IMR-90 (cell line): Measurements from ENCODE around the gene FTO. TPM values are rescaled to one million over a fixed set of nuclear protein-coding genes. Genes with fewer than 3 reads are reported as not detected.

Source experiments
- ATAC-seq: fragments of 200-7000 bp; cut with Tn5 transposase; 2 replicates; pipeline ENCODE4 v1.9.1; 2020; ENCODE audit warnings: low read depth, mild to moderate bottlenecking, moderate library complexity
- BruUV-seq: library from RNA; stranded (reverse); fragments of 400-500 nt; replicated peaks from 2 replicates; lab custom pipeline; 2021; lab: Mats Ljungman, UMichigan
- CTCF ChIA-PET: fragments of 300-600 bp; formaldehyde crosslinking; extraction: SDS; loops from one replicate; lab custom pipeline; 2021; ENCODE audit warnings: antibody characterized with exemption; lab: Yijun Ruan, JAX
- POLR2A ChIA-PET: fragments of 300-600 bp; sonication (Branson Sonifier 250); formaldehyde crosslinking; loops from one replicate; lab custom pipeline; 2022; ENCODE audit warnings: antibody characterized with exemption; ENCODE audit not compliant: unreplicated experiment; lab: Charles Lee
- DNase-seq: peaks from one replicate; pipeline ENCODE4 v3.0.0; 2013
- H2AFZ ChIP-seq: replicated peaks from 2 replicates; pipeline ENCODE3; 2013; ENCODE audit warnings: low read length, mild to moderate bottlenecking; ENCODE audit not compliant: poor library complexity
- H2AK5ac ChIP-seq: 2 replicates; pipeline ENCODE4 v1.6.1; 2013; ENCODE audit warnings: low read depth, low read length, inconsistent platforms
- H2AK9ac ChIP-seq: replicated peaks from 2 replicates; pipeline ENCODE3; 2013; ENCODE audit warnings: mild to moderate bottlenecking, low read depth, low read length, moderate library complexity; ENCODE audit not compliant: poor library complexity
- H2BK120ac ChIP-seq: 2 replicates; pipeline ENCODE4 v1.6.1; 2013; ENCODE audit warnings: low read depth, low read length, inconsistent platforms
- H2BK15ac ChIP-seq: 3 replicates; pipeline ENCODE4 v1.6.1; 2013; ENCODE audit warnings: low read depth, low read length, inconsistent platforms
- H2BK20ac ChIP-seq: 2 replicates; pipeline ENCODE4 v1.6.1; 2013; ENCODE audit warnings: low read depth, mild to moderate bottlenecking, inconsistent platforms, low read length, moderate library complexity
- H2BK5ac ChIP-seq: 2 replicates; pipeline ENCODE4 v1.6.1; 2013; ENCODE audit warnings: mild to moderate bottlenecking, low read depth, low read length, inconsistent platforms; ENCODE audit not compliant: poor library complexity, severe bottlenecking
- H3K14ac ChIP-seq: replicated peaks from 2 replicates; pipeline ENCODE4 v1.6.1; 2013; ENCODE audit warnings: low read depth, low read length, inconsistent platforms
- H3K18ac ChIP-seq: 2 replicates; pipeline ENCODE4 v1.6.1; 2013; ENCODE audit warnings: low read depth, low read length, control low read depth
- H3K23ac ChIP-seq: 2 replicates; pipeline ENCODE4 v1.6.1; 2013; ENCODE audit warnings: low read depth, low read length, inconsistent platforms
- H3K27ac ChIP-seq: 2 replicates; pipeline ENCODE4 v1.5.1; 2013; ENCODE audit warnings: mild to moderate bottlenecking, control low read depth, low read length; ENCODE audit not compliant: insufficient read depth
- H3K27me3 ChIP-seq: 2 replicates; pipeline ENCODE4 v1.6.1; 2013; ENCODE audit warnings: low read length; ENCODE audit not compliant: control insufficient read depth, insufficient read depth
- H3K36me3 ChIP-seq: 2 replicates; pipeline ENCODE4 v1.6.1; 2013; ENCODE audit warnings: low read length, mixed read lengths; ENCODE audit not compliant: control insufficient read depth, insufficient read depth
- H3K4ac ChIP-seq: 2 replicates; pipeline ENCODE4 v1.6.1; 2013; ENCODE audit warnings: low read depth, low read length, inconsistent platforms
- H3K4me1 ChIP-seq: 2 replicates; pipeline ENCODE4 v1.6.1; 2013; ENCODE audit warnings: low read length, mixed read lengths; ENCODE audit not compliant: control insufficient read depth, insufficient read depth
- H3K4me2 ChIP-seq: 2 replicates; pipeline ENCODE4 v1.6.1; 2013; ENCODE audit warnings: low read depth, mild to moderate bottlenecking, control low read depth, low read length, moderate library complexity
- H3K4me3 ChIP-seq: 2 replicates; pipeline ENCODE4 v1.5.1; 2013; ENCODE audit warnings: low read depth, mild to moderate bottlenecking, control low read depth, low read length, moderate library complexity; ENCODE audit not compliant: insufficient read depth
- H3K56ac ChIP-seq: 2 replicates; pipeline ENCODE4 v1.6.1; 2013; ENCODE audit warnings: low read length, inconsistent platforms; ENCODE audit not compliant: insufficient read depth; ENCODE audit errors: extremely low read depth
- H3K79me1 ChIP-seq, 2 experiments: 2 replicates each; pipeline ENCODE4 v1.6.1; 2013; ENCODE audit warnings: low read length in 2 of 2, inconsistent platforms in 1 of 2, low read depth in 1 of 2
- H3K9ac ChIP-seq: 2 replicates; pipeline ENCODE4 v1.6.1; 2013; ENCODE audit warnings: low read depth, low read length, control low read depth
- H3K9me1 ChIP-seq: 2 replicates; pipeline ENCODE4 v1.6.1; 2013; ENCODE audit warnings: low read length, inconsistent platforms; ENCODE audit not compliant: insufficient read depth
- H3K9me3 ChIP-seq: 2 replicates; pipeline ENCODE4 v1.6.1; 2013; ENCODE audit warnings: low read length; ENCODE audit not compliant: control insufficient read depth, insufficient read depth
- H4K20me1 ChIP-seq: 2 replicates; pipeline ENCODE4 v1.6.1; 2013; ENCODE audit warnings: low read length, inconsistent platforms; ENCODE audit not compliant: insufficient read depth
- H4K5ac ChIP-seq: 2 replicates; pipeline ENCODE4 v1.6.1; 2013; ENCODE audit warnings: mild to moderate bottlenecking, low read depth, low read length, control low read depth
- H4K8ac ChIP-seq, 2 experiments: 2 replicates each; pipeline ENCODE4 v1.6.1; 2013; ENCODE audit warnings: low read depth in 2 of 2, low read length in 2 of 2, control low read depth in 1 of 2, inconsistent platforms in 1 of 2
- H4K91ac ChIP-seq: 2 replicates; pipeline ENCODE4 v1.6.1; 2013; ENCODE audit warnings: low read depth, low read length, inconsistent platforms; ENCODE audit not compliant: insufficient read depth
- BHLHE40 ChIP-seq: fragments of 150-350 bp; IDR thresholded peaks from 2 replicates; pipeline ENCODE4 v1.6.1; 2016; ENCODE audit warnings: mild to moderate bottlenecking, low read depth, low read length
- CEBPB ChIP-seq: IDR thresholded peaks from 2 replicates; pipeline ENCODE4 v1.6.1; 2012; ENCODE audit warnings: low read depth, low read length, improper control_type of control experiment
- CHD1 ChIP-seq: IDR thresholded peaks from 2 replicates; pipeline ENCODE4 v1.6.1; 2012; ENCODE audit warnings: low read depth, low read length, improper control_type of control experiment
- FOS ChIP-seq: fragments of 150-350 bp; IDR thresholded peaks from 2 replicates; pipeline ENCODE4 v1.6.1; 2016; ENCODE audit warnings: low read depth, low read length
- MAFK ChIP-seq: IDR thresholded peaks from 2 replicates; pipeline ENCODE4 v1.6.1; 2012; ENCODE audit warnings: low read depth, low read length, improper control_type of control experiment
- MAZ ChIP-seq: IDR thresholded peaks from 2 replicates; pipeline ENCODE4 v1.6.1; 2012; ENCODE audit warnings: low read depth, mild to moderate bottlenecking, low read length, improper control_type of control experiment, moderate library complexity, borderline replicate concordance
- MXI1 ChIP-seq: IDR thresholded peaks from 2 replicates; pipeline ENCODE4 v1.6.1; 2012; ENCODE audit warnings: low read depth, mild to moderate bottlenecking, low read length, moderate library complexity, borderline replicate concordance
- NFE2L2 ChIP-seq: fragments of 150-350 bp; IDR thresholded peaks from 2 replicates; pipeline ENCODE4 v1.6.1; 2016; ENCODE audit warnings: low read depth, mild to moderate bottlenecking, low read length
- POLR2A ChIP-seq: IDR thresholded peaks from 2 replicates; pipeline ENCODE4 v1.6.1; 2012; ENCODE audit warnings: mild to moderate bottlenecking, low read depth, low read length
- RAD21 ChIP-seq: IDR thresholded peaks from 2 replicates; pipeline ENCODE4 v1.6.1; 2012; ENCODE audit warnings: low read length, improper control_type of control experiment
- RCOR1 ChIP-seq: IDR thresholded peaks from 2 replicates; pipeline ENCODE4 v1.6.1; 2012; ENCODE audit warnings: mild to moderate bottlenecking, low read length, improper control_type of control experiment; ENCODE audit not compliant: insufficient replicate concordance
- RFX5 ChIP-seq: IDR thresholded peaks from 2 replicates; pipeline ENCODE4 v1.8.0; 2012; ENCODE audit warnings: low read depth, mild to moderate bottlenecking, low read length, moderate library complexity
- SMC3 ChIP-seq: fragments of 150-350 bp; IDR thresholded peaks from 2 replicates; pipeline ENCODE4 v1.6.1; 2016; ENCODE audit warnings: low read depth, mild to moderate bottlenecking, antibody characterized with exemption, low read length, moderate library complexity
- WGBS, 2 experiments: methylation state at CpG; one replicate each; pipeline versions ENCODE4 v1.1.5 to v1.1.7; 2013; ENCODE audit warnings: missing lambda C conversion rate in 2 of 2; ENCODE audit not compliant: insufficient read length in 1 of 2; ENCODE audit errors: extremely low coverage in 2 of 2; 5-methylcytosine and 5-hydroxymethylcytosine counted together
- dilution Hi-C: fragments of 300-500 bp; cut with HindIII; formaldehyde crosslinking; loops from one replicate; pipeline ENCODE4 v1.14.3; 2018; ENCODE audit warnings: low sequenced_read_pairs; ENCODE audit not compliant: unreplicated experiment
- in situ Hi-C: fragments of 300-500 bp; cut with MboI; formaldehyde crosslinking; loops from 3 replicates; pipeline ENCODE4 v1.14.3; 2019; ENCODE audit warnings: low sequenced_read_pairs, inconsistent platforms, mixed read lengths
- intact Hi-C: fragments of 100-400 bp; cut with micrococcal nuclease; formaldehyde crosslinking; loops from 2 replicates; pipeline ENCODE4 v1.10.0; 2022
- polyA plus RNA-seq, 3 experiments: library from polyadenylated mRNA; depleted of rRNA; stranded (reverse); fragments of >200 nt; gene quantifications; 2 replicates each; pipeline ENCODE4 v1.2.3, GENCODE V29; 2012; ENCODE audit warnings: low replicate concordance in 1 of 3
- total RNA-seq: library from RNA; depleted of rRNA; stranded (reverse); fragments of >200 nt; gene quantifications from 2 replicates; pipeline ENCODE4 v1.2.3, GENCODE V29; 2012
- TF ChIP-seq, protein P1 (sequence below): fragments of 150-350 bp; IDR thresholded peaks from 2 replicates; pipeline ENCODE4 v1.6.1; 2016; ENCODE audit warnings: low read depth, mild to moderate bottlenecking, low read length, moderate library complexity, borderline replicate concordance
- TF ChIP-seq, protein P2 (sequence below): fragments of 150-350 bp; IDR thresholded peaks from 2 replicates; pipeline ENCODE4 v1.6.1; 2017; ENCODE audit warnings: mild to moderate bottlenecking, antibody characterized with exemption, low read length, low read depth
- TF ChIP-seq, protein P3 (sequence below): conservative IDR thresholded peaks from 2 replicates; pipeline ENCODE4 v1.5.1; 2012; ENCODE audit warnings: mild to moderate bottlenecking, low read depth, low read length, improper control_type of control experiment

FTO gene
- total and polyA plus RNA-seq, 2 of the 4 experiments (the other 2 are of a cell fraction), result 70.3 to 132 TPM

DNA sequence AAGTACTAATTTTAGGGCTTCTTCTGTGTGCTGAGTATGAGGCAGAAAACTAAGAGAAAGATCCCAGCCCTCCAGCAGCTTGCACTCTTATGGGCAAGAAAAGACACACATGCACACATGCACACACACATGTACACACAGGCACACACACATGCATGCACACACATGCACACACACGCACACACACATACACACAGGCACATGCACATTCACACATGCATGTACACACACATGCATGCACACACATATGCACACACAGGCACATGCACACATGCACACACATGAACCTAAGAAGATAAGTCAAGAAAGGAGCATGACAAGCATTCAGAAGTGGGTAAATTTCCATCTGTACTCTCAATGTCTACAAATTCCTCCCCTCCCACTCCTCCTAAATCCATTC is 452.4 kb downstream of the FTO start:
- Histone ChIP-seq H3K23ac (no peak overlapping the region), H3K9me3 (no peaks in the 10 kb centered on the region), H3K14ac (no peak overlapping the region), H3K56ac (no peak overlapping the region), H3K4me3 (no peak overlapping the region), H4K20me1 (no peaks in the 10 kb centered on the region), H2BK5ac (no peak overlapping the region), H3K27me3 (peaks cover 2% of the 10 kb centered on the region), H4K5ac (no peak overlapping the region), H3K79me1 (no peaks in the 10 kb centered on the region), H3K36me3 (no peaks in the 10 kb centered on the region), H3K4me1 (no peaks in the 10 kb centered on the region), H3K27ac (no peak overlapping the region), H3K18ac (no peak overlapping the region), H2BK120ac (no peak overlapping the region), H3K9me1 (no peaks in the 10 kb centered on the region), H3K4ac (no peak overlapping the region), H2AK5ac (no peak overlapping the region), H3K4me2 (no peak overlapping the region), H2AK9ac (no peak overlapping the region), H4K8ac (no peak overlapping the region), H3K9ac (no peak overlapping the region), H4K91ac (no peak overlapping the region), H2BK15ac (no peak overlapping the region), H2BK20ac (no peak overlapping the region), H2AFZ (no peak overlapping the region)
- intact Hi-C loops (no loop called here), dilution Hi-C loops (no loop called here), in situ Hi-C loops (no loop called here)
- no TSS peak for BruUV-seq
- TF ChIP-seq, protein P1, sequence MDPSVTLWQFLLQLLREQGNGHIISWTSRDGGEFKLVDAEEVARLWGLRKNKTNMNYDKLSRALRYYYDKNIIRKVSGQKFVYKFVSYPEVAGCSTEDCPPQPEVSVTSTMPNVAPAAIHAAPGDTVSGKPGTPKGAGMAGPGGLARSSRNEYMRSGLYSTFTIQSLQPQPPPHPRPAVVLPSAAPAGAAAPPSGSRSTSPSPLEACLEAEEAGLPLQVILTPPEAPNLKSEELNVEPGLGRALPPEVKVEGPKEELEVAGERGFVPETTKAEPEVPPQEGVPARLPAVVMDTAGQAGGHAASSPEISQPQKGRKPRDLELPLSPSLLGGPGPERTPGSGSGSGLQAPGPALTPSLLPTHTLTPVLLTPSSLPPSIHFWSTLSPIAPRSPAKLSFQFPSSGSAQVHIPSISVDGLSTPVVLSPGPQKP, result no peak
- TF ChIP-seq CHD1, result no peak
- no peak for TF ChIP-seq NFE2L2
- TF ChIP-seq, protein P2, sequence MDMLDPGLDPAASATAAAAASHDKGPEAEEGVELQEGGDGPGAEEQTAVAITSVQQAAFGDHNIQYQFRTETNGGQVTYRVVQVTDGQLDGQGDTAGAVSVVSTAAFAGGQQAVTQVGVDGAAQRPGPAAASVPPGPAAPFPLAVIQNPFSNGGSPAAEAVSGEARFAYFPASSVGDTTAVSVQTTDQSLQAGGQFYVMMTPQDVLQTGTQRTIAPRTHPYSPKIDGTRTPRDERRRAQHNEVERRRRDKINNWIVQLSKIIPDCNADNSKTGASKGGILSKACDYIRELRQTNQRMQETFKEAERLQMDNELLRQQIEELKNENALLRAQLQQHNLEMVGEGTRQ, result no peak
- TF ChIP-seq FOS, result no peak
- no peak for TF ChIP-seq POLR2A
- no peak for TF ChIP-seq RAD21
- TF ChIP-seq RCOR1, result no peak
- no peak for TF ChIP-seq MAFK
- TF ChIP-seq, protein P3, sequence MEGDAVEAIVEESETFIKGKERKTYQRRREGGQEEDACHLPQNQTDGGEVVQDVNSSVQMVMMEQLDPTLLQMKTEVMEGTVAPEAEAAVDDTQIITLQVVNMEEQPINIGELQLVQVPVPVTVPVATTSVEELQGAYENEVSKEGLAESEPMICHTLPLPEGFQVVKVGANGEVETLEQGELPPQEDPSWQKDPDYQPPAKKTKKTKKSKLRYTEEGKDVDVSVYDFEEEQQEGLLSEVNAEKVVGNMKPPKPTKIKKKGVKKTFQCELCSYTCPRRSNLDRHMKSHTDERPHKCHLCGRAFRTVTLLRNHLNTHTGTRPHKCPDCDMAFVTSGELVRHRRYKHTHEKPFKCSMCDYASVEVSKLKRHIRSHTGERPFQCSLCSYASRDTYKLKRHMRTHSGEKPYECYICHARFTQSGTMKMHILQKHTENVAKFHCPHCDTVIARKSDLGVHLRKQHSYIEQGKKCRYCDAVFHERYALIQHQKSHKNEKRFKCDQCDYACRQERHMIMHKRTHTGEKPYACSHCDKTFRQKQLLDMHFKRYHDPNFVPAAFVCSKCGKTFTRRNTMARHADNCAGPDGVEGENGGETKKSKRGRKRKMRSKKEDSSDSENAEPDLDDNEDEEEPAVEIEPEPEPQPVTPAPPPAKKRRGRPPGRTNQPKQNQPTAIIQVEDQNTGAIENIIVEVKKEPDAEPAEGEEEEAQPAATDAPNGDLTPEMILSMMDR, result no peak
- no peak for TF ChIP-seq MAZ
- TF ChIP-seq CEBPB, result no peak
- TF ChIP-seq SMC3, result no peak
- no peak for TF ChIP-seq MXI1
- no peak for TF ChIP-seq BHLHE40
- no peak for TF ChIP-seq RFX5
- POLR2A ChIA-PET, result no interaction called here
- ATAC-seq (no peak), DNase-seq (no peak)
- CTCF ChIA-PET, result no interaction called here
- 43% methylated on average over 1 of the region's 1 CpG; no CpG with 5 or more reads in 1 of the 2 experiments for WGBS, 2 experiments
